Spleen (tissue), 7 donors: ENCODE measurements around the gene ZNF775.

ENCODE experiments used
- CTCF ChIP-seq, 11 experiments: fragments of 200-600 bp in 7 of 11; fragments of 450-650 bp in 4 of 11; sonication (generic) in 4 of 11; IDR thresholded peaks in 8 of 11; conservative IDR thresholded peaks in 3 of 11; 1 replicate in 7 of 11; 2 replicates in 4 of 11; pipeline versions ENCODE4 v1.4.0 to v1.8.0; 2016 to 2021; ENCODE audit warnings: antibody characterized with exemption in 11 of 11, inconsistent platforms in 4 of 11, mild to moderate bottlenecking in 1 of 11
- POLR2A ChIP-seq, 3 donors: fragments of 450-650 bp; IDR thresholded peaks; one replicate each; pipeline ENCODE4 v1.5.1; 2017; ENCODE audit warnings: antibody characterized with exemption in 3 of 3, mild to moderate bottlenecking in 1 of 3
- POLR2AphosphoS5 ChIP-seq, 3 donors: sonication (generic); formaldehyde crosslinking; IDR thresholded peaks; one replicate each; pipeline ENCODE4 v1.5.1; 2017; ENCODE audit warnings: antibody characterized with exemption in 3 of 3
- donor health status: DM: no; HTN: no; CAD: no; lungs with moderate emphysema.
- donor health status: DM: no; HTN: no; CAD: no.
- donor health status: DM: no; HTN: no; CAD: no.

GRCh38 chr7:150413640-150414081, 34.5 kb downstream of the ZNF775 start:
- TF ChIP-seq CTCF (IDR thresholded peaks at IDR 0.05 in 8 of 11, conservative IDR thresholded peaks at IDR 0.05 in 3 of 11) (no peak), POLR2A (IDR thresholded peaks at IDR 0.05) (no peak), POLR2AphosphoS5 (IDR thresholded peaks at IDR 0.05) (no peak)
